ENCODE results near the gene MAPK10.

DNA sequence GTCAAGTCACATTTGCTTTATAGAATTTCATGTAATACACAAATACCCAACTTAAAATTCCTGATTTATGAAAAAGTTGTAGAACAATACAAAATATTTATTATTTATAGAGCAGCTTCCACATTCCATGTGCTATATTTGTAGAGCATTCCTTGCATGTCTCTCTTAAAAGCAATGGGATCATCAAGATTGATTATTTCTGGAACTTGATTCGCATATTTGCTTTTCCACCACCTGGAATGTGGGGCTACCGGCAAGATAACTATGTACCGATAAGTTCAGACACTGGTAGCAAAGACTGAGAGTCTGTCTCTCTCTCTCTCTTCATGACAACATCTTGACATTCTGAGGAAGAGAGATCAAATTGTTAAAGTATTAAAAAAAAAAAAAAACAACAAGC, 59.3 kb downstream of the MAPK10 start:
- TF ChIP-seq POLR2A (IDR thresholded peaks at IDR 0.05; ENCODE audit: low read depth, low read length) = no peak
- TF ChIP-seq KAT2A (conservative IDR thresholded peaks at IDR 0.05; ENCODE audit: control insufficient read depth, low read depth, low read length) = no peak
- no peak for TF ChIP-seq MYC (IDR thresholded peaks at IDR 0.05; ENCODE audit: insufficient read depth, insufficient read length, insufficient replicate concordance, low read length, severe bottlenecking)
- no peak for TF ChIP-seq EGR1 (IDR thresholded peaks at IDR 0.05; ENCODE audit: borderline replicate concordance in 1 of 2, low read depth in 2 of 2, low read length in 2 of 2)
- TF ChIP-seq, protein P1, sequence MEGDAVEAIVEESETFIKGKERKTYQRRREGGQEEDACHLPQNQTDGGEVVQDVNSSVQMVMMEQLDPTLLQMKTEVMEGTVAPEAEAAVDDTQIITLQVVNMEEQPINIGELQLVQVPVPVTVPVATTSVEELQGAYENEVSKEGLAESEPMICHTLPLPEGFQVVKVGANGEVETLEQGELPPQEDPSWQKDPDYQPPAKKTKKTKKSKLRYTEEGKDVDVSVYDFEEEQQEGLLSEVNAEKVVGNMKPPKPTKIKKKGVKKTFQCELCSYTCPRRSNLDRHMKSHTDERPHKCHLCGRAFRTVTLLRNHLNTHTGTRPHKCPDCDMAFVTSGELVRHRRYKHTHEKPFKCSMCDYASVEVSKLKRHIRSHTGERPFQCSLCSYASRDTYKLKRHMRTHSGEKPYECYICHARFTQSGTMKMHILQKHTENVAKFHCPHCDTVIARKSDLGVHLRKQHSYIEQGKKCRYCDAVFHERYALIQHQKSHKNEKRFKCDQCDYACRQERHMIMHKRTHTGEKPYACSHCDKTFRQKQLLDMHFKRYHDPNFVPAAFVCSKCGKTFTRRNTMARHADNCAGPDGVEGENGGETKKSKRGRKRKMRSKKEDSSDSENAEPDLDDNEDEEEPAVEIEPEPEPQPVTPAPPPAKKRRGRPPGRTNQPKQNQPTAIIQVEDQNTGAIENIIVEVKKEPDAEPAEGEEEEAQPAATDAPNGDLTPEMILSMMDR (IDR thresholded peaks at IDR 0.05 in 2 of 3, conservative IDR thresholded peaks at IDR 0.05 in 1 of 3; ENCODE audit: control insufficient read depth in 2 of 3, extremely low read depth in 1 of 3, insufficient read depth in 1 of 3, low read depth in 3 of 3, low read length in 3 of 3) = no peak

Data from GM12878 (cell line).